AG10803 (cell line): ENCODE results near the gene SPOCK1.

ENCODE experiments used
- DNase-seq: peaks from one replicate; pipeline ENCODE4 v3.0.0; 2010; ENCODE audit warnings: low read depth
- H3K4me3 ChIP-seq: 2 replicates; pipeline ENCODE4 v1.5.1; 2011; ENCODE audit warnings: mild to moderate bottlenecking, low read length, control low read depth
- TF ChIP-seq, protein P1 (sequence below): conservative IDR thresholded peaks from 2 replicates; pipeline ENCODE4 v1.5.1; 2011; ENCODE audit warnings: mild to moderate bottlenecking, low read length, control low read depth, inconsistent platforms

The SPOCK1 gene

DNA sequence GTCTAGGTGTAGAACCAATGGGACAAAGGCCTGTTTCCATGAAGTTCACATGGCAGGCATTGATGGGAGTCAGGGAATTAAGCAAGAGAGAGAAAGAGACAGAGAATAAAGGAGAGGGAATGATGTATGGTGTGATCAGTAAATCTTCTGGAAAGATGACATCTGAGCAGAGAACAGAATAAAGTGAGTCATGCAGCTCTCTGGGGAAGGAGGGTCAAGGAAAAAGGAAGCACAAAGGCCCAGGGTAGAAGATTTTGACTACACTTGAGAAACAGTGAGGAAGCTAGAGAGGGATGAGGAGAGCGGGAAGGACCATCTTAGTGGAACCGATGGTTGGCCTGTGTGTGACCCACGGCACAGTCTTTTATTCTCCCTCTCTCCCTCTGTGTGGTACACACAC lies 425.9 kb downstream of the SPOCK1 start:
- TF ChIP-seq, protein P1, sequence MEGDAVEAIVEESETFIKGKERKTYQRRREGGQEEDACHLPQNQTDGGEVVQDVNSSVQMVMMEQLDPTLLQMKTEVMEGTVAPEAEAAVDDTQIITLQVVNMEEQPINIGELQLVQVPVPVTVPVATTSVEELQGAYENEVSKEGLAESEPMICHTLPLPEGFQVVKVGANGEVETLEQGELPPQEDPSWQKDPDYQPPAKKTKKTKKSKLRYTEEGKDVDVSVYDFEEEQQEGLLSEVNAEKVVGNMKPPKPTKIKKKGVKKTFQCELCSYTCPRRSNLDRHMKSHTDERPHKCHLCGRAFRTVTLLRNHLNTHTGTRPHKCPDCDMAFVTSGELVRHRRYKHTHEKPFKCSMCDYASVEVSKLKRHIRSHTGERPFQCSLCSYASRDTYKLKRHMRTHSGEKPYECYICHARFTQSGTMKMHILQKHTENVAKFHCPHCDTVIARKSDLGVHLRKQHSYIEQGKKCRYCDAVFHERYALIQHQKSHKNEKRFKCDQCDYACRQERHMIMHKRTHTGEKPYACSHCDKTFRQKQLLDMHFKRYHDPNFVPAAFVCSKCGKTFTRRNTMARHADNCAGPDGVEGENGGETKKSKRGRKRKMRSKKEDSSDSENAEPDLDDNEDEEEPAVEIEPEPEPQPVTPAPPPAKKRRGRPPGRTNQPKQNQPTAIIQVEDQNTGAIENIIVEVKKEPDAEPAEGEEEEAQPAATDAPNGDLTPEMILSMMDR: no peak
- peak; percentile 16 for DNase-seq
- H3K4me3 ChIP-seq: no peak overlapping the region

DNA sequence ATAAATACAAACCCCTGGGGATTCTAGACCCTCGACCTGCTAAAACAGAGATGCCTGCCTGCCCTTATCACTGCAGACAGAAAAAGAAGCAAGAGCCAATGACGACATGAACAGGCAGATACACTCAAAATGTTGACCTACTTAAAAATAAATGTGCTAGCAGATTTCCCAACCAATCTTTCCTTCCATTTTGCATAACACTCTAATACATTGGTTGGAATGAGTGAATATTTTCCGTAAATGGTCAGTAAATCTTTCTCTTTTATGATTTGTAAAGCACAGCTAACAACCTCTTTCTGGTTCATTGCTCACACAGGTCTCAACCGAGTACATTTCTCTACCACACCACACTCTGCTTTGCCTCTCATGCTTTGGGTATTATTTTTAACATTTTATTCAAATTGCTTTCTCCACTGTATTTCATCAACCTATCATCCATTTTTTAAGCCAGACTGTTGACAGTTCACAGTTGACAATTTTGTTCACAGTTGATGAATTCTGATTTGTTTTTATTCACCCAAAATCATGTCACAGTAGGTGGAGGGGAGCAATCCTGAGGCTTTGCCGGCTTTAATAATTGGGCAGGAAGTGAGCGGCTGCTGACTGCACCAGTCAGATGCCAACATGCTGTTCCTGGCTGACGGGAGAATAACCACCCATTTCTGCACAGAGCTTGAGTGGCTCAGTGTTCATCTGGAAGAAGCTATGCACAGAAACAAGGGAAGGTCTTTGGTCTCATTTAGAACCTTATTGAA lies 426.6 kb downstream of the SPOCK1 start:
- H3K4me3 ChIP-seq: no peak overlapping the region
- peak; percentile 59 for DNase-seq
- TF ChIP-seq, protein P1: no peak

DNA sequence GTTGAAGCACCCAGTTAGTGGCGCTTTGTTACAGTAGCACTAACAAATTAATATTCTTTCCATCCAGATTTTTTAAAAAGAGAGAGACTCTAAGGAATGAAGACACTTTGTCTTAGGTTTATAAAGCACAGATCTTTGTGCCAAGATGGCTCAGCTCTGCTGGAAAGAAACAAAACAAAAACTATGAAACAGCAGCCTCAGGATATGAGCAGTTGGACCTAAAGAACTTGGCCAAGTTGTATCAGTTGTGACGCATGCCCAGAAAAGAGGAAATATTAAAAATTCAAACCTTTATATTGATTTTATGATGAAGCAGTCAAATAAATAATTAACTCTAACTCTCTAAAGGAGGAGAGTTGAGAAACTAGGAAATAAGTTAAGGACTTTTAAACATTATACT lies 427.2 kb downstream of the SPOCK1 start:
- DNase-seq: peak; percentile 24
- H3K4me3 ChIP-seq: no peak overlapping the region
- TF ChIP-seq, protein P1: no peak

DNA sequence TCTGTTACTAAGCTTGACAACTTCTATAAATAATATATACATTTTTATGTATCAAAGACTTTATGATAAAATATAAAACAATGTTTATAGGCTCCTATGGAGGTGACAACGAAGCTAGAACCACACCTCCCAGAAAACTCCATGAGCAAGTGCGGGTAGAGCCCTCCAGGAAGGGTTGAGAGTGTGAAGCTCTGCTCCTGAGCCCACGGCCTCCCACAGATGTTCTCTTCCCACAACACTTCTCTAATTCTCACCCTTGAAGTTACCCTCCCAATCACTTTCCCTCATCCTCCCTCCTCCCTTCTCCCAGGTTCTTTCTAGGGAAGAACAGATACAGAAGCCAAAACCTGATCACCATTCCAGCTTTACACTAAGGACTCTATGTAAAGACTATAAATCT lies 427.6 kb downstream of the SPOCK1 start:
- H3K4me3 ChIP-seq: no peak overlapping the region

DNA sequence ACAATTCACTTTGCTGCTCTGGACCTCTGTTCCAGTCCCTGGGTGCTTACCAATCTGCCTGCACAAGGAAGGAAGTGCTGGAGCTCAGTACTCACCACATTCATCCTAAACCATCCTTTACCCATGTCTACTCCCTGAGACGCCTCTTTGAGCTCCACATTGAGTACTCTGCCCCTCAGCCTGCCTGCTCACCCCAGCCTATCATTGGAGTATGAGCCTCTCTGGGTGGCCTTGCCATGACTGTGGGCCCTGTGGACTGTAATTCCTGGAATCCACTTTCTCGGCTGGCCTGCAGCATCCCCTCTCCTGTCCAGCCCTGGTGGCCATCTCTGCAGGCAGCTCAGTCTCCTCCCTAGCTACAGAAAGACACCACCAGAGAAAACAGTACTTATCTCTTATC lies 428.6 kb downstream of the SPOCK1 start:
- H3K4me3 ChIP-seq: no peak overlapping the region
- TF ChIP-seq, protein P1: no peak
- no peak for DNase-seq

More for the DNA sequence above, 427.6 kb downstream of the SPOCK1 start:
- TF ChIP-seq, protein P1: no peak
- no peak for DNase-seq

DNA sequence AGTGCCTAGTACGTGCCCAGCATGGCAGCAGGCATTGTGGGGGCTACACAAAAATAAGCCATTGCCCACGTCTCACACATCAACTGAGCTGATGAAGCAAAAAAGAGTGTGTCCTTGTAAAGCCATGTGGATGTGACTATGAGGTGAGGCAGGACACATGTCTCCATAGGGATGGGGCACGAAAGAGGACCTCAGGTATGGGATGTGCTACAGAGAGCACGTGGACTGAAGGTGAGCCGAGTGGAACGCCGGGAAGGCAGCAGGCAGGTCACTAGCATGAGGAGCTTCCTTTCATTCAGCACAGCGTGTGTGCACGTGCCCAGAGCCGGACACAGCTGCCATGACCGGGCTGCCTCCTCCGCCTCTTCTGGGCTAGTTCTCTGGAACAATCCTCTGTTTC lies 429.8 kb downstream of the SPOCK1 start:
- TF ChIP-seq, protein P1: no peak
- DNase-seq: no peak

DNA sequence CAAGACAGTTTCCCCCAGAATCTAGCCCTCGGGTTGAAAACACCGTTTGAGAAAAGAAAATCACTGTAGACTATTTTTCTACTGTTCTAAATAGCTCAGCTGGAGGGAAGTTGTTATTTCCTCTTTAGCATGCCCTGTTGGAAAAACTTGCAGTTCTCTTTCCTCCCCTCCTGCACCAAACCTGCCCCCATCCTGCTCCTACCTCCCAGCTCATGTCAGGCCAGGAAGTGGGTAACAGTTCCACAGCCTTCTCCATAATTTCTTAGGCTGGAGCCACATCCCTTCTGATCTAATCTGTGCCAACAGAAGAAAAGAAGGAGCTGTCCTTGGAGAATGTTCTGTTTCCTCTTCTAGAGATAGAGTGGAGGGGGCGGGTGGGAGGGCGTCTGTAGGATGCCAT lies 437.7 kb downstream of the SPOCK1 start:
- no peak for DNase-seq
- TF ChIP-seq, protein P1: no peak
- no peak overlapping the region for H3K4me3 ChIP-seq

More for the DNA sequence above, 429.8 kb downstream of the SPOCK1 start:
- no peak overlapping the region for H3K4me3 ChIP-seq
